ENCODE data around the gene YAP1. TPM values are rescaled to one million over a fixed set of nuclear protein-coding genes. Genes with fewer than 3 reads are reported as not detected.
A peak's percentile ranks its signal among the peaks of the same experiment; 100 is the strongest.

Gene YAP1
- total RNA-seq, 4 donors from 2014 or later, result 226 to 310 (median 252) TPM

DNA sequence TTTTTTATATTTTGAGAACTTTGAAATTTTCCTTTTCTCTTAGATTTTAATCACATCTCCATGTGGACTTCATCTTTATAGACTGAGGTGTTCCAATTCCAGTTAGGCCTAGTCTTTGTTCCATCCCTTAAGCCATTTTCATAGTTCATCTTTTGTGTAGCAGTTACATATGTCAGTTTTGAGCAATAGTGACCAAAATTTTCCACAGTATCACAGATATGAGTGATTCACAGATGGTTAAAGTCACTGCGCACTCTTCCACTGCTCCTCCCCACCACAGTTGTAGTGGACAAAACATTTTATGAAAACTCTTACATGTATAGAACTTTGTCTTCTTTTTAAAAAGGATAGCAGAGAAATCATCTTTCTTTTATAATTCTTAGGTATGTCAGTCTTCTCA is 42.8 kb downstream of the YAP1 start:
- Histone ChIP-seq H3K4me1 (peaks cover 31% of the 10 kb centered on the region), H3K36me3 (no peaks in the 10 kb centered on the region), H3K27me3 (no peaks in the 10 kb centered on the region), H3K9me3 (no peaks in the 10 kb centered on the region), H3K27ac (no peak overlapping the region), H3K4me3 (no peak overlapping the region)
- 95% methylated on average over 1 of the region's 1 CpG for WGBS
- no peak for DNase-seq (ENCODE audit: low spot score in 2 of 2)
- no peak for TF ChIP-seq POLR2A (IDR thresholded peaks at IDR 0.05)
- no peak for TF ChIP-seq EP300 (IDR thresholded peaks at IDR 0.05)
- TF ChIP-seq POLR2AphosphoS5 (IDR thresholded peaks at IDR 0.05), result no peak
- TF ChIP-seq, protein P1, sequence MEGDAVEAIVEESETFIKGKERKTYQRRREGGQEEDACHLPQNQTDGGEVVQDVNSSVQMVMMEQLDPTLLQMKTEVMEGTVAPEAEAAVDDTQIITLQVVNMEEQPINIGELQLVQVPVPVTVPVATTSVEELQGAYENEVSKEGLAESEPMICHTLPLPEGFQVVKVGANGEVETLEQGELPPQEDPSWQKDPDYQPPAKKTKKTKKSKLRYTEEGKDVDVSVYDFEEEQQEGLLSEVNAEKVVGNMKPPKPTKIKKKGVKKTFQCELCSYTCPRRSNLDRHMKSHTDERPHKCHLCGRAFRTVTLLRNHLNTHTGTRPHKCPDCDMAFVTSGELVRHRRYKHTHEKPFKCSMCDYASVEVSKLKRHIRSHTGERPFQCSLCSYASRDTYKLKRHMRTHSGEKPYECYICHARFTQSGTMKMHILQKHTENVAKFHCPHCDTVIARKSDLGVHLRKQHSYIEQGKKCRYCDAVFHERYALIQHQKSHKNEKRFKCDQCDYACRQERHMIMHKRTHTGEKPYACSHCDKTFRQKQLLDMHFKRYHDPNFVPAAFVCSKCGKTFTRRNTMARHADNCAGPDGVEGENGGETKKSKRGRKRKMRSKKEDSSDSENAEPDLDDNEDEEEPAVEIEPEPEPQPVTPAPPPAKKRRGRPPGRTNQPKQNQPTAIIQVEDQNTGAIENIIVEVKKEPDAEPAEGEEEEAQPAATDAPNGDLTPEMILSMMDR (IDR thresholded peaks at IDR 0.05), result no peak

DNA sequence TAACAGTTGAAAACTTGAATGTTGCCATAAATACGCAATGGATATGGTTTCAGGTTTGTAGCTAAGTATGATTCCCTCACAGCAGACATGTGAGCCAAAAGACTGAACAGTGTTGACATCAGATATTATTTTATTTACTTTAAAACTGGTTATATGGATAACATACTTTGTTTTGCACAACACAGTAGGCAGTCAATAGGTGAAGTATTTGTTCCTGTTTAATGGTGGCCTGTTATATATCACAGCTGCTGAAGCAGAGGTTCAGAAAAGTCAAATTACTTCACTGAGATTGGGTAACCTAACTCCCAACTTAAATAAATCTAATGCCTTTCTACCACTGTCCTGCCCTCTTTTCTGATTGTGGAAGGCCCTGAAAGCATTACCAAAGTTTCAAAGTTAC is 44.6 kb downstream of the YAP1 start:
- no peaks in the 10 kb centered on the region for H3K36me3 ChIP-seq
- TF ChIP-seq POLR2AphosphoS5 (IDR thresholded peaks at IDR 0.05), result no peak
- no peak for TF ChIP-seq POLR2A (IDR thresholded peaks at IDR 0.05)
- TF ChIP-seq, protein P1 (IDR thresholded peaks at IDR 0.05), result no peak
- no peak for TF ChIP-seq EP300 (IDR thresholded peaks at IDR 0.05)
- no peak overlapping the region for H3K27ac ChIP-seq
- no peaks in the 10 kb centered on the region for H3K9me3 ChIP-seq
- no peak for DNase-seq (ENCODE audit: low spot score in 2 of 2)
- H3K4me3 ChIP-seq, result no peak overlapping the region
- H3K4me1 ChIP-seq, result peaks cover 36% of the 10 kb centered on the region
- no peaks in the 10 kb centered on the region for H3K27me3 ChIP-seq
- WGBS, result 88% methylated on average over 1 of the region's 1 CpG

DNA sequence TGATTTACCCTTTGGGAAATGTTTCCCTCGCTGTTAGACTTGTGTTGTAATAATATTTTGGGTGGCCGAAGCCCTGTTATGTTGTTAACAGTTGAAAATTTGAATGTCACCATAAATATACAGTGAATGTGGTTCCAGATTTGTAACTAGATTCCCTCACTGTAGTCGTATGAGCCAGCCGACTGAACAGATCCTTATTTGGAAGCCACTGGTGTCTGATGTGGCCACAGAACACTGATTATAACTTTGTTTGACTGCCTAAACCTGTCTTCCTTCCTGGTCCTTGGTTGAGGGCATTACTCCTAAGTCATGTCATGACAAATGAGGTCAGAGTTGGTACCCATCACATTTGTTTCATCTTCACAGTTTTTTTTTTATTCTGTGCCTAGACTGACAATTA is 45.4 kb downstream of the YAP1 start:
- H3K27ac ChIP-seq, result no peak overlapping the region
- H3K4me3 ChIP-seq, result no peak overlapping the region
- no peak for DNase-seq (ENCODE audit: low spot score in 2 of 2)
- no peaks in the 10 kb centered on the region for H3K36me3 ChIP-seq
- H3K9me3 ChIP-seq, result no peaks in the 10 kb centered on the region
- WGBS, result 32% methylated on average over 4 of the region's 4 CpGs
- no peak for TF ChIP-seq EP300 (IDR thresholded peaks at IDR 0.05)
- TF ChIP-seq POLR2AphosphoS5 (IDR thresholded peaks at IDR 0.05), result no peak
- TF ChIP-seq, protein P1 (IDR thresholded peaks at IDR 0.05), result no peak
- TF ChIP-seq POLR2A (IDR thresholded peaks at IDR 0.05), result no peak
- H3K27me3 ChIP-seq, result no peaks in the 10 kb centered on the region
- peaks cover 37% of the 10 kb centered on the region for H3K4me1 ChIP-seq

GRCh38 chr11:102157219-102157618 is 47.0 kb downstream of the YAP1 start:
- TF ChIP-seq POLR2A (IDR thresholded peaks at IDR 0.05) (no peak), EP300 (IDR thresholded peaks at IDR 0.05) (no peak), POLR2AphosphoS5 (IDR thresholded peaks at IDR 0.05) (no peak)
- TF ChIP-seq, protein P1 (IDR thresholded peaks at IDR 0.05), result no peak
- no peaks in the 10 kb centered on the region for H3K9me3 ChIP-seq
- H3K36me3 ChIP-seq, result no peaks in the 10 kb centered on the region
- peak overlapping the region; percentile 50 for H3K27ac ChIP-seq
- WGBS, result 19% methylated on average over 2 of the region's 2 CpGs
- peak in 1 of 2 donors; percentile 70 for DNase-seq (ENCODE audit: low spot score in 2 of 2)
- H3K27me3 ChIP-seq, result no peaks in the 10 kb centered on the region
- peaks cover 36% of the 10 kb centered on the region for H3K4me1 ChIP-seq
- no peak overlapping the region for H3K4me3 ChIP-seq

DNA sequence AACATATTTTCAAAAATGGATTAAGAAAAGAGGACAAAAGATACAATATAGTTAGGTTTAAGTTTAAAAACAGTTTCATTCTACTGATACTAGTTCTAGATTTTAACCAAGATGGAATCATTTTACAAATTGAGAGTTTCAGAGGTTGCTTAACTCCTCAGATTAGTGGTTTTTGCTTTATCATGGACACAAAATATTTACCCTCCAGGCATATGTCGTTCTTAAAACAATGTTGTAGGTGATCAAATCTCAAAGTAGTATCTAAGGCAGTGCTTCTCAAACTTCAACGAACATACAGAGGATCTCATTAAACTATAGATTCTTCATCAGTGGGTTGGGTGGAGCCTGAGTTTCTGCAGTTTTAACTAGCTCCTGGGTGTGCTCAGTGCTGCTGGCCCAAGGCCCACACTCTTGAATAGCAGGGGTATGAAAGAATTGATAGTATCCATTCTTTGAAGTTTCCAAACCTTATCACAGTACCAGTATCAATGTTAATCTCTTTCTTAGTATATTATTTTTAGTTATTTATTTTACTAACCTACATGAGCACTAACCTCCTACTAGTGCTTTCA is 48.0 kb downstream of the YAP1 start:
- peaks cover 36% of the 10 kb centered on the region for H3K4me1 ChIP-seq
- 44% methylated on average over 2 of the region's 2 CpGs for WGBS
- no peak overlapping the region for H3K27ac ChIP-seq
- H3K9me3 ChIP-seq, result no peaks in the 10 kb centered on the region
- TF ChIP-seq POLR2AphosphoS5 (IDR thresholded peaks at IDR 0.05) (no peak), EP300 (IDR thresholded peaks at IDR 0.05) (no peak)
- TF ChIP-seq, protein P1 (IDR thresholded peaks at IDR 0.05), result no peak
- H3K36me3 ChIP-seq, result peaks cover 4% of the 10 kb centered on the region
- no peaks in the 10 kb centered on the region for H3K27me3 ChIP-seq
- no peak for DNase-seq (ENCODE audit: low spot score in 2 of 2)
- H3K4me3 ChIP-seq, result no peak overlapping the region

Data from suprapubic skin (tissue), 4 donors.